Measurements from ENCODE around the gene ANKRD18B.
"Not testable (repeated sequence)": the region's sequence is repeated elsewhere in the genome, so short reads cannot be mapped to it uniquely, and the experiment has no call there.

- TF ChIP-seq, protein P1, sequence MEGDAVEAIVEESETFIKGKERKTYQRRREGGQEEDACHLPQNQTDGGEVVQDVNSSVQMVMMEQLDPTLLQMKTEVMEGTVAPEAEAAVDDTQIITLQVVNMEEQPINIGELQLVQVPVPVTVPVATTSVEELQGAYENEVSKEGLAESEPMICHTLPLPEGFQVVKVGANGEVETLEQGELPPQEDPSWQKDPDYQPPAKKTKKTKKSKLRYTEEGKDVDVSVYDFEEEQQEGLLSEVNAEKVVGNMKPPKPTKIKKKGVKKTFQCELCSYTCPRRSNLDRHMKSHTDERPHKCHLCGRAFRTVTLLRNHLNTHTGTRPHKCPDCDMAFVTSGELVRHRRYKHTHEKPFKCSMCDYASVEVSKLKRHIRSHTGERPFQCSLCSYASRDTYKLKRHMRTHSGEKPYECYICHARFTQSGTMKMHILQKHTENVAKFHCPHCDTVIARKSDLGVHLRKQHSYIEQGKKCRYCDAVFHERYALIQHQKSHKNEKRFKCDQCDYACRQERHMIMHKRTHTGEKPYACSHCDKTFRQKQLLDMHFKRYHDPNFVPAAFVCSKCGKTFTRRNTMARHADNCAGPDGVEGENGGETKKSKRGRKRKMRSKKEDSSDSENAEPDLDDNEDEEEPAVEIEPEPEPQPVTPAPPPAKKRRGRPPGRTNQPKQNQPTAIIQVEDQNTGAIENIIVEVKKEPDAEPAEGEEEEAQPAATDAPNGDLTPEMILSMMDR (IDR thresholded peaks at IDR 0.05 in 2 of 3, conservative IDR thresholded peaks at IDR 0.05 in 1 of 3; ENCODE audit: insufficient read depth in 2 of 3, low read depth in 1 of 3, low read length in 3 of 3), result not testable (repeated sequence)
- not testable (repeated sequence) for TF ChIP-seq HIVEP1 (CRISPR knock-in tag; IDR thresholded peaks at IDR 0.05); ZBTB33 (CRISPR knock-in tag; IDR thresholded peaks at IDR 0.05); FOXJ2 (tag; IDR thresholded peaks at IDR 0.05); ZNF184 (CRISPR knock-in tag; IDR thresholded peaks at IDR 0.05); PRPF4 (IDR thresholded peaks at IDR 0.05; ENCODE audit: insufficient read depth, low read depth, low read length, poor library complexity, severe bottlenecking); ZBED1 (IDR thresholded peaks at IDR 0.05); ZNF23 (CRISPR knock-in tag; IDR thresholded peaks at IDR 0.05); ARID3A (IDR thresholded peaks at IDR 0.05; ENCODE audit: borderline replicate concordance, low read depth, low read length)
- TF ChIP-seq, protein P2, sequence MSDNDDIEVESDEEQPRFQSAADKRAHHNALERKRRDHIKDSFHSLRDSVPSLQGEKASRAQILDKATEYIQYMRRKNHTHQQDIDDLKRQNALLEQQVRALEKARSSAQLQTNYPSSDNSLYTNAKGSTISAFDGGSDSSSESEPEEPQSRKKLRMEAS (CRISPR knock-in tag; IDR thresholded peaks at IDR 0.05), result not testable (repeated sequence)
Observed at GRCh38 chr9:33528069-33528468, 4.0 kb downstream of the ANKRD18B start.
